Measurements from ENCODE around the gene NEO1. TPM values are rescaled to one million over a fixed set of nuclear protein-coding genes. Genes with fewer than 3 reads are reported as not detected.

Gene NEO1
- total RNA-seq, 2 donors from 2014 or later = 14.4 to 15.9 TPM

- Histone ChIP-seq H3K27ac (no peak overlapping the region), H3K9me3 (no peaks in the 10 kb centered on the region), H3K27me3 (no peaks in the 10 kb centered on the region), H3K4me3 (no peak overlapping the region), H3K4me1 (no peaks in the 10 kb centered on the region), H3K36me3 (peaks cover 6% of the 10 kb centered on the region)
- no peak for DNase-seq (ENCODE audit: low spot score)
- no peak for TF ChIP-seq CTCF (IDR thresholded peaks at IDR 0.05)
Measured at GRCh38 chr15:73318463-73319351, 266.4 kb downstream of the NEO1 start.

- Histone ChIP-seq H3K4me3 (no peak overlapping the region), H3K4me1 (no peaks in the 10 kb centered on the region), H3K9me3 (no peaks in the 10 kb centered on the region), H3K36me3 (peaks cover 6% of the 10 kb centered on the region), H3K27me3 (no peaks in the 10 kb centered on the region), H3K27ac (no peak overlapping the region)
- DNase-seq (ENCODE audit: low spot score) = no peak
- no peak for TF ChIP-seq CTCF (IDR thresholded peaks at IDR 0.05)
Measured at GRCh38 chr15:73319460-73320245, 267.4 kb downstream of the NEO1 start.

- H3K36me3 ChIP-seq = peaks cover 6% of the 10 kb centered on the region
- H3K27me3 ChIP-seq = no peaks in the 10 kb centered on the region
- H3K9me3 ChIP-seq = no peaks in the 10 kb centered on the region
- TF ChIP-seq CTCF (IDR thresholded peaks at IDR 0.05) = no peak
- no peak for DNase-seq (ENCODE audit: low spot score)
- H3K27ac ChIP-seq = no peak overlapping the region
- H3K4me3 ChIP-seq = no peak overlapping the region
- no peaks in the 10 kb centered on the region for H3K4me1 ChIP-seq
Measured at GRCh38 chr15:73320619-73321180, 268.4 kb downstream of the NEO1 start.

GRCh38 chr15:73321496-73322450, 269.5 kb downstream of the NEO1 start:
- Histone ChIP-seq H3K4me3 (no peak overlapping the region), H3K27ac (no peak overlapping the region), H3K36me3 (peaks cover 6% of the 10 kb centered on the region), H3K9me3 (no peaks in the 10 kb centered on the region), H3K27me3 (no peaks in the 10 kb centered on the region), H3K4me1 (peaks cover 0 to 3% of the 10 kb centered on the region in 2 donors)
- no peak for TF ChIP-seq CTCF (IDR thresholded peaks at IDR 0.05)
- no peak for DNase-seq (ENCODE audit: low spot score)

Data from right atrium auricular region (tissue), 2 donors.